ENCODE measurements around the gene SSR4.

Gene SSR4

GRCh38 chrX:153828308-153828707, 33.8 kb downstream of the SSR4 start:
- no peaks in the 10 kb centered on the region for H4K20me1 ChIP-seq (ENCODE audit: insufficient read depth, low read length, poor library complexity, severe bottlenecking)
- H3F3A ChIP-seq (ENCODE audit: low read depth), result no peaks in the 10 kb centered on the region
- no peak overlapping the region for H3K9ac ChIP-seq (ENCODE audit: low read depth, low read length, poor library complexity, severe bottlenecking)
- peaks cover 4% of the 10 kb centered on the region for H3K4me1 ChIP-seq (ENCODE audit: insufficient read depth, low read length, poor library complexity, severe bottlenecking)
- no peaks in the 10 kb centered on the region for H3K9me2 ChIP-seq (replicated peaks; ENCODE audit: low read depth, low read length)
- no peaks in the 10 kb centered on the region for H3K9me3 ChIP-seq (ENCODE audit: insufficient read depth, low read depth, low read length)
- H3K79me2 ChIP-seq (ENCODE audit: insufficient read depth, low read length), result no peaks in the 10 kb centered on the region
- no peak overlapping the region for H2AFZ ChIP-seq (ENCODE audit: low read length)
- no peaks in the 10 kb centered on the region for H3K36me3 ChIP-seq (ENCODE audit: insufficient read depth, low read length)
- no peak overlapping the region for H3K4me3 ChIP-seq (ENCODE audit: low read length, poor library complexity, severe bottlenecking)
- no peak overlapping the region for H3K4me2 ChIP-seq (ENCODE audit: low read depth, low read length, poor library complexity, severe bottlenecking)
- no peaks in the 10 kb centered on the region for H3K27me3 ChIP-seq (ENCODE audit: insufficient read depth, low read length, poor library complexity, severe bottlenecking)
- TF ChIP-seq CTCF (conservative IDR thresholded peaks at IDR 0.05; ENCODE audit: low read length) (no peak), EZH2phosphoT487 (IDR thresholded peaks at IDR 0.05; ENCODE audit: borderline replicate concordance) (no peak)

- Histone ChIP-seq H3K79me2 (ENCODE audit: insufficient read depth, low read length) (no peaks in the 10 kb centered on the region), H3F3A (ENCODE audit: low read depth) (no peaks in the 10 kb centered on the region), H3K36me3 (ENCODE audit: insufficient read depth, low read length) (no peaks in the 10 kb centered on the region), H3K27me3 (ENCODE audit: insufficient read depth, low read length, poor library complexity, severe bottlenecking) (no peaks in the 10 kb centered on the region), H3K4me3 (ENCODE audit: low read length, poor library complexity, severe bottlenecking) (no peak overlapping the region), H3K4me1 (ENCODE audit: insufficient read depth, low read length, poor library complexity, severe bottlenecking) (no peaks in the 10 kb centered on the region), H3K9me2 (replicated peaks; ENCODE audit: low read depth, low read length) (no peaks in the 10 kb centered on the region), H2AFZ (ENCODE audit: low read length) (no peak overlapping the region), H3K9ac (ENCODE audit: low read depth, low read length, poor library complexity, severe bottlenecking) (no peak overlapping the region), H3K9me3 (ENCODE audit: insufficient read depth, low read depth, low read length) (no peaks in the 10 kb centered on the region), H3K4me2 (ENCODE audit: low read depth, low read length, poor library complexity, severe bottlenecking) (no peak overlapping the region), H4K20me1 (ENCODE audit: insufficient read depth, low read length, poor library complexity, severe bottlenecking) (no peaks in the 10 kb centered on the region)
- TF ChIP-seq EZH2phosphoT487 (IDR thresholded peaks at IDR 0.05; ENCODE audit: borderline replicate concordance) (no peak), CTCF (conservative IDR thresholded peaks at IDR 0.05; ENCODE audit: low read length) (no peak)
These were observed 34.5 kb downstream of the SSR4 start for GRCh38 chrX:153828723-153829548.

- Histone ChIP-seq H3K9ac (ENCODE audit: low read depth, low read length, poor library complexity, severe bottlenecking) (no peak overlapping the region), H3K36me3 (ENCODE audit: insufficient read depth, low read length) (no peaks in the 10 kb centered on the region), H4K20me1 (ENCODE audit: insufficient read depth, low read length, poor library complexity, severe bottlenecking) (no peaks in the 10 kb centered on the region), H3K4me2 (ENCODE audit: low read depth, low read length, poor library complexity, severe bottlenecking) (no peak overlapping the region), H3F3A (ENCODE audit: low read depth) (no peaks in the 10 kb centered on the region), H3K79me2 (ENCODE audit: insufficient read depth, low read length) (no peaks in the 10 kb centered on the region), H3K4me3 (ENCODE audit: low read length, poor library complexity, severe bottlenecking) (no peak overlapping the region), H3K9me2 (replicated peaks; ENCODE audit: low read depth, low read length) (no peaks in the 10 kb centered on the region), H2AFZ (ENCODE audit: low read length) (no peak overlapping the region), H3K9me3 (ENCODE audit: insufficient read depth, low read depth, low read length) (no peaks in the 10 kb centered on the region), H3K27me3 (ENCODE audit: insufficient read depth, low read length, poor library complexity, severe bottlenecking) (no peaks in the 10 kb centered on the region), H3K4me1 (ENCODE audit: insufficient read depth, low read length, poor library complexity, severe bottlenecking) (no peaks in the 10 kb centered on the region)
- no peak for TF ChIP-seq EZH2phosphoT487 (IDR thresholded peaks at IDR 0.05; ENCODE audit: borderline replicate concordance)
These were observed 35.0 kb downstream of the SSR4 start for GRCh38 chrX:153829549-153829798.

Data from Loucy (cell line).